ENCODE data around the gene RAB11B.
"Not testable (repeated sequence)": the region's sequence is repeated elsewhere in the genome, so short reads cannot be mapped to it uniquely, and the experiment has no call there.

RAB11B gene

DNA sequence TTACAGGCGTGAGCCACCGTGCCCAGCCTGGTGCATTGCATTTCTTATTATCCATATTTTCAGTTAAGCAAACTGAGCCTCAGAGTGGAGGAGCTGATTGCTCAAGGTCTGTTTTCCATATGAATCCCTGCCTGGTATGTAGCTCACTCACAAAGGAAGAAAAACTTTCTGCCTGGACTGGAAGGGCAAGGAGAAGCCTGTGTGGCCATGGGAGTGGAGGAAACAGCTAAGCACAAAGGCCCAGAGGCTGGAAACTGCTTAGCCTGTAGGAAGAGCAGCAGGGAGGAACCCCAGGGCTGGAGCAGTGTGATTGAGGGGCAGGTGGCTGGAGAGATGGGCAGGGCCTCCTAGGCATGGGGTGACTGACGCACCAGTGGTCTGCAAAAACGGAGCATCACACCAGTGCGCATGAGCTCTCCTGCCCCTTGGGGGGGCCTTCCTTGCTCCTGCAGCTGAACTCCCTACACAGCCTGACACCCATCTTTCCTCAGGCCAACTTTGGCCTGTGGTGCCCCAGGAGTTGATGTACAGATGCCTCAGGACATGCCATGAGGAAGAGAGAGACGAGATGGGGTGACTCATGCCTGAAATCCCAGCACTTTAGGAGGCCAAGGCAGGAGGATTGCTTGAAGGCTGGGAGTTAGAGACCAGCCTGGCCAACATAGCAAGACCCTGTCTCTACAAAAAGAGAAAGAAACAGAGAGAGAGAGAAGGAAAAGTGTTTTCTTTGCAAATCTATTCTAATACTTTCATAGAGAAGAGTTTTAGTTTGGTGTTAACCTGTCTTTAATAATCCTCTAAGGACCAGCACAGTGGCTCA lies 51.8 kb downstream of the RAB11B start:
- DNase-seq: no peak

- not testable (repeated sequence) for DNase-seq
These were observed 54.0 kb downstream of the RAB11B start for GRCh38 chr19:8444140-8444676.

DNA sequence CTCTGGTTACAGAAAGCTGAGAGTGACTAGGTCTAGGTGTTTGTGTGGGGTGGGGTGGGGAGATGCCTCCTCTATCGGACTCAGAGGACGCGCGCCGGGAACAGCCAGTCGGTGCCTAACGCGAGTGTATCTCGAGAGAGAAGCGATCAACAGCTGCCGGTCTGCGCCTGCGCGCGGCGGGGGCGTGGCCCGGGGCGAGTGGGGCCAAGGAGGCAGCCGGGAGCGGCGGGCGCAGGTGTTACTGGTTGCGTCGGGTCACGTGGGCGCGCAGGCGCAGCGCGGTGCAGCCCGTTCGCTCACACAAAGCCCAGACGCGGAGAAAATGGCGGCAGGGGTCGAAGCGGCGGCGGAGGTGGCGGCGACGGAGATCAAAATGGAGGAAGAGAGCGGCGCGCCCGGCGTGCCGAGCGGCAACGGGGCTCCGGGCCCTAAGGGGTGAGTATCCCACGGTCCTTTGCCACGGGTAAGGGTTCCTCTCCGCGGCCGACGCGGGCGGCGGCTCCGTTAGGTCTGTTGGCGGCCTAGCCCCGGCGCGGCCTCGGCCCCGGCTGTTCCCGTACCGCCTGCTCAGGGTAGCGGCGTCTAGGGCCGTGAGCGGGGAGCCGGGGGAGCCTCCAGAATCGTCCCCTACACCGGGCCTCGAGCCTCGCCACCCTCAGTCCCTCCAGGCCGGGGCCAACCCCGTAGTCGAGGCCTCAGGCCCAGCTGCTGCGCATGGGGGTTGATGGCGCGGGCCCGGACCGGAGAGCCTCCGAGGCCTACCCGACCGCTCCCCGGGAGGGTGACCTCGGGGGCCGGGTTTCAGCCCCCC lies 54.7 kb downstream of the RAB11B start, which contains the start of gene HNRNPM:
Gene HNRNPM (plus strand): TSS at position 299 of the 811 bp plus-strand sequence. CDS start 24 bp downstream, at position 323.
- DNase-seq: peak; percentile 85

DNA sequence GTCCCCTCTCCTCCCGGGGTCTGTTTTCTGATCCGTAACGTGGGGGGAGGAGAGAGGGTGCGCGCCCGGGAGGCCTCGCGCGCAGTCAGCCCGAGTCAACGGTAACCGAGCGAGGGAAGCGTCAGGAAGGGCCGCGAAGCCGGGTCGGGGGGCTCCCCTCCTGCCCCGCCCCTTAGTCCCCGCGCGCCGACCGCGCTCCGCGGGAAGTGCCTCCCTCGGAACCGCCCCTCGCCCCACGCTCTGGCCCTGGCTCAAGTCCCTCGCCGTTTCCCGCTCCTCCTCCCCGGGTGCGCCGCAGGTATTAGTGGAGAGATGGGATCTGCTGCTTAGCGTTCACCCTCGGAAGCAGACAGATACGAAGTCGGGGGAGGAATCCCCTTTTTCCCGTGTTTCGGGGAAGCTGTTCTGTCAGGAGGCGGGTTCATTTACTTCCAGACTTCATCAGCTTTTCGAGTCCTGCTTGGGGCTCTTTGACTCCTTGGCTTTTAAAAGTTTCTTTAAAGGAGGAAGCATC lies 55.4 kb downstream of the RAB11B start:
- DNase-seq: no peak

- DNase-seq: no peak
These were observed 56.0 kb downstream of the RAB11B start for GRCh38 chr19:8446061-8446709.

DNA sequence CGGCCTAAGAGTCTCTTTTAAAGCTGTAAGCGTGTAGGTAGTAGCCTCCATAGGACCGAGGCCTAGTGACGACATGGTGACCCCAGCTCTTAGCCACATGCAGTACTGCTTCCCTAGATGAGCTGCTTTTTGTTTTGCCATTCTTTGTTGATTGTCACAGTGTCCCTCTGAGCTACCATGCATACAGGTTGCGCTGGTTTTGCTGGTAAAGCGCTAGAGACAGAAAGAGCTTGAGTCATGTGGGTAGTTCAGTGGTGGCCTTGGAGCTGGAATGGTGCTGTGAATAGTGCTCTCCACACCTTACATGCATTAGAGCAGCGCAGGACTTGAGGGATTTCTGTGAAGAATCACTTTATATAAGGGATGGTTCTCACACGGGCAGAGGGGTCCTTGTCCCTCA lies 59.7 kb downstream of the RAB11B start:
- no peak for DNase-seq

DNA sequence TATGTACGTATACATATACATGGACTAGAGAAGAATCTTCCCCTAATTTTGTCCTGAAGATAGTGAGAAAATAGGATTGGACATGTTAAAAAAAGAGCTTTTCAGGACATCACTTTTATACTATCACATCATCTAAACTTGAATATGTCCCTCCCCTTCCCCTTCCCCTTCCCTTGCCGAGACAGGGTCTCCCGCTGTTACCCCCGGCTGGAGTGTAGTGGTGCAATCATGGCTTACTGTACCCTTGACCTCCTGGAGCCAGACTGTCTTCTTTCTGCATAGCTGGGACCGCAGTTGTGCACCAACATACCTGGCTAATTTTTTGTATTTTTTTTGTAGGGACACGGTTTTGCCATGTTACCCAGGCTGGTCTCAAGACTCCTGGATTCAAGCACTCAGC lies 61.2 kb downstream of the RAB11B start:
- DNase-seq: no peak

DNA sequence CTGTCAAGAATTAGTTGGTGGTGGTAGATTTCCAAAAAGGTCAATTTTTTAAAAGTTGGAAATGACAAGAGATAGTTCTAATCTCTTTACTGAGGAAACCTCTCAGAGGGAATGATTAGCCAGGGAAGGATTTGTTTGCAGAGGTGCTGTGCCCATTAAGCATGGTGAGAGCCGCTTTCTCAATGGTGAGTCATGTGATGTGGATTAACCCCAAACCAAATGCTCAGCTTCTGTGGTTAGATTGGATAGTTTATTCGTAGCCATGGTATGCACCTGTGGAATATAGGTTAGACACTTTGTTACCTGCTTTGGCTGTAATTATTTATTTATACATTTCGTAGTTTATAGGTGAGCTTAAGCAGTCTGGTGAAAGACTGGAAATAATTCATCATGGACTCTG lies 61.7 kb downstream of the RAB11B start:
- DNase-seq: no peak

GRCh38 chr19:8452446-8453123 lies 62.4 kb downstream of the RAB11B start:
- DNase-seq: no peak

DNA sequence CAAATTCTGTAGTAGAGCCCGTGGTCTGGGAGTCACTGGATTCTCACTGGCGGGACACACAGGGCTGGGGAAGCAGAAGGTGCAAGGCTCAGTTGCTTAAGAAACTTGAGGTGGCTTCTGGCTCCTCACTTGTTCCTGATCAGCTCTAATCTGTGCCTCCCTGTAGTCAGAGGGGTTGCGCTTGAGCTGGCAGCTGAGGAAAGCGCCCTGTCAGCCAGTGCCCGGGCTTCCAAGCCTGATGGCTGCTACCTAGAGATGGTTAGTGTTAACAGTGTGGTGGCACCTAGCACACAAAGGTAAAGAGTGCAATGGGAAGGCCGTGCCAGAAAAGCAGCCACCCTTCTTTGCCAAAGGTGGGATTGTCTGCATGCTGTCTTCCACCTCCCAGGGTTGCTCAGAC lies 63.5 kb downstream of the RAB11B start:
- DNase-seq: no peak

Data from NCI-H1436 treated with DMSO at 0.1 percent for 48 hours (cell line).